ENCODE data around the gene SLC25A21.

SLC25A21 gene

GRCh38 chr14:36852981-36853691, 319.3 kb downstream of the SLC25A21 start:
- Histone ChIP-seq H3K23ac (ENCODE audit: low read length) (no peak overlapping the region), H4K5ac (ENCODE audit: low read length) (no peak overlapping the region), H2BK120ac (ENCODE audit: low read depth, low read length) (no peak overlapping the region), H3K56ac (ENCODE audit: low read length) (no peak overlapping the region), H2AK5ac (ENCODE audit: low read length) (no peak overlapping the region), H3K79me1 (ENCODE audit: low read length) (no peaks in the 10 kb centered on the region), H3K4me2 (ENCODE audit: low read length) (no peak overlapping the region), H3K36me3 (ENCODE audit: control insufficient read depth, insufficient read depth, low read length) (no peaks in the 10 kb centered on the region), H2BK5ac (ENCODE audit: low read length) (no peak overlapping the region), H3K27me3 (ENCODE audit: insufficient read depth, low read length, poor library complexity) (no peaks in the 10 kb centered on the region), H4K8ac (ENCODE audit: low read depth, low read length) (no peak overlapping the region), H2BK15ac (replicated peaks; ENCODE audit: low read depth) (no peak overlapping the region), H3K4ac (ENCODE audit: low read depth, low read length) (no peak overlapping the region), H3K4me1 (ENCODE audit: control insufficient read depth, low read depth, low read length) (no peaks in the 10 kb centered on the region), H3K4me3 (ENCODE audit: low read length) (no peak overlapping the region), H3K79me2 (ENCODE audit: control insufficient read depth, insufficient read depth, low read length) (no peaks in the 10 kb centered on the region), H3K27ac (ENCODE audit: low read depth, low read length) (no peak overlapping the region), H3K18ac (ENCODE audit: low read length) (no peak overlapping the region), H3K9ac (ENCODE audit: low read length) (no peak overlapping the region)
- no CpG with 5 or more reads among the region's 5 CpGs for WGBS (ENCODE audit: extremely low coverage, insufficient coverage, low lambda C conversion rate)
- no peak for DNase-seq

DNA sequence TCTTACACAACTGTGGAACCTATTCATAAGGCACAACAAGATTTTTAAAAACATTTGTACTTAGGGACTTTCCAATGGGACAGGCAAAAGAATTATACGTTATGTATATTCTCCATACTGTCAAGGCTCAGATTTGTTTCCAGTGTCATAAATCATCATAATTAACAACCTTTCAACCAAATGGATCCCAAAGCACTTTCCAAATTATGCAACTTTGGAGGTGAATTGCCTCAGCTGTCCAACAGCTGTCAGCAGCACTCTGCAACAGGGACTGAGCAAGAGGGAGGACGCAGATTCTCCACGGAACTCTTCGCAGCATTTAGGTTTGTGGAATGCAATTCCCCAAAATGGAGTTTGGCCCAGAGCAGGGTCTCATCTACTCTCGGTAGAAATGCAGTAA, 324.2 kb downstream of the SLC25A21 start:
- no peak overlapping the region for H3K4ac ChIP-seq (ENCODE audit: low read depth, low read length)
- no peaks in the 10 kb centered on the region for H3K79me2 ChIP-seq (ENCODE audit: control insufficient read depth, insufficient read depth, low read length)
- no peak overlapping the region for H4K5ac ChIP-seq (ENCODE audit: low read length)
- peaks cover 11% of the 10 kb centered on the region for H3K4me1 ChIP-seq (ENCODE audit: control insufficient read depth, low read depth, low read length)
- no peak overlapping the region for H2BK5ac ChIP-seq (ENCODE audit: low read length)
- no peak overlapping the region for H3K27ac ChIP-seq (ENCODE audit: low read depth, low read length)
- H3K27me3 ChIP-seq (ENCODE audit: insufficient read depth, low read length, poor library complexity) = no peaks in the 10 kb centered on the region
- DNase-seq = no peak
- H3K4me3 ChIP-seq (ENCODE audit: low read length) = no peak overlapping the region
- H3K56ac ChIP-seq (ENCODE audit: low read length) = no peak overlapping the region
- H2BK120ac ChIP-seq (ENCODE audit: low read depth, low read length) = no peak overlapping the region
- no peak overlapping the region for H2BK15ac ChIP-seq (replicated peaks; ENCODE audit: low read depth)
- no peaks in the 10 kb centered on the region for H3K36me3 ChIP-seq (ENCODE audit: control insufficient read depth, insufficient read depth, low read length)
- no peak overlapping the region for H4K8ac ChIP-seq (ENCODE audit: low read depth, low read length)
- no peak overlapping the region for H3K4me2 ChIP-seq (ENCODE audit: low read length)
- no peak overlapping the region for H3K23ac ChIP-seq (ENCODE audit: low read length)
- H3K9ac ChIP-seq (ENCODE audit: low read length) = no peak overlapping the region
- no CpG with 5 or more reads among the region's 5 CpGs for WGBS (ENCODE audit: extremely low coverage, insufficient coverage, low lambda C conversion rate)
- H3K79me1 ChIP-seq (ENCODE audit: low read length) = no peaks in the 10 kb centered on the region
- no peak overlapping the region for H3K18ac ChIP-seq (ENCODE audit: low read length)
- no peak overlapping the region for H2AK5ac ChIP-seq (ENCODE audit: low read length)

DNA sequence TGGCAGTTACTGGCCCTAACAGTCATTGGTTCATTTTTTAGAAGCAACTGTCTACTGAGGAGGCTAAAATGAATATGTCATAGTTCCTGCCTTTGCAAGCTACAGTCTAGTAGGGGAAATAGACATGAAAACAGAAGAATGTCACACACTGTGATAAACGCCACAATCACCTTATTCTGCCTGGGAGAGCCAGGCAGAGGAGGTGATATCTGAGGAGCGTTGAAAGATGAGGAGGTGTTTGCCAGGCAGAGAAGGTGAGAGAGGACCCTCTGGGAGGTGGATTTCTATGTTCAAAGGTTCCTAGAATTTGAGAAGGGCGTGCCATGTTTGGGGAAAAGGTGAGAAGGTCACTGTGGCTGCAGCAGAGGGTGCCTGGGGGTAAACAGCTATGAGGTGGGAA, 325.0 kb downstream of the SLC25A21 start:
- Histone ChIP-seq H2AK5ac (ENCODE audit: low read length) (no peak overlapping the region), H3K4me1 (ENCODE audit: control insufficient read depth, low read depth, low read length) (peaks cover 11% of the 10 kb centered on the region), H3K4me2 (ENCODE audit: low read length) (no peak overlapping the region), H2BK120ac (ENCODE audit: low read depth, low read length) (no peak overlapping the region), H3K4me3 (ENCODE audit: low read length) (no peak overlapping the region), H3K36me3 (ENCODE audit: control insufficient read depth, insufficient read depth, low read length) (no peaks in the 10 kb centered on the region), H4K8ac (ENCODE audit: low read depth, low read length) (no peak overlapping the region), H4K5ac (ENCODE audit: low read length) (no peak overlapping the region), H3K79me1 (ENCODE audit: low read length) (no peaks in the 10 kb centered on the region), H3K4ac (ENCODE audit: low read depth, low read length) (no peak overlapping the region), H2BK5ac (ENCODE audit: low read length) (no peak overlapping the region), H3K56ac (ENCODE audit: low read length) (no peak overlapping the region), H3K18ac (ENCODE audit: low read length) (no peak overlapping the region), H3K27ac (ENCODE audit: low read depth, low read length) (no peak overlapping the region), H2BK15ac (replicated peaks; ENCODE audit: low read depth) (no peak overlapping the region), H3K27me3 (ENCODE audit: insufficient read depth, low read length, poor library complexity) (no peaks in the 10 kb centered on the region), H3K9ac (ENCODE audit: low read length) (no peak overlapping the region), H3K23ac (ENCODE audit: low read length) (no peak overlapping the region), H3K79me2 (ENCODE audit: control insufficient read depth, insufficient read depth, low read length) (no peaks in the 10 kb centered on the region)
- DNase-seq = peak; percentile 27
- no CpG with 5 or more reads among the region's 3 CpGs for WGBS (ENCODE audit: extremely low coverage, insufficient coverage, low lambda C conversion rate)

DNA sequence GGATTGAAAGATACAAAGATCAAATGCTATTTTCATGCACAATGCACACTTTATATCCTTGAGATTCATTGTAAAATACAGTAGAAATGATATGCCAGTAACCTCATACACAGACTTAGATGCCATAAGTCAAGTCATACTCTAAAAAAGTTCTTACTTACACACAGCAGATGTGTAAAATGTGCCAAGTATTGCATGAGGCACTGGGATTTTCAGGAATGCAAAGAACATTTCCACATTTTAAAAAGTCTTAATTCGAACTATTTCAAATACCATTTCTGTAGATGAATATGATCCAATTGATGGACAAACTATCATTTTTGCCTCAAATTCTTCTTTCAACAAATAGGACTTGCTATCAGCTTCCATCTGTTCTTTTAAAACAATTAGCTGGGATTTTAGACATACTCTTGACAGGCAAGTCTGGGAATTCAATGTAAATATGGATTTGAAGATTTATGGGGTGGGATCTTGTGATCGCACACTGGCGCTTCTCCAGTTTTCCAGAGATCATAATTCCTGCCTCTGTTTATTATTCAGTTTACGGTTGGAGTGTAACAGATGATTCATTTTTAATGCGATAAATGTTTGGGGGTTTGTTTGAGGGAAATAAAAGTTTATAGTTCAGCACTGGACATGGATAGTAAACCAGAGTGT, 326.9 kb downstream of the SLC25A21 start:
- Histone ChIP-seq H3K36me3 (ENCODE audit: control insufficient read depth, insufficient read depth, low read length) (no peaks in the 10 kb centered on the region), H4K5ac (ENCODE audit: low read length) (no peak overlapping the region), H4K8ac (ENCODE audit: low read depth, low read length) (no peak overlapping the region), H3K23ac (ENCODE audit: low read length) (no peak overlapping the region), H3K79me2 (ENCODE audit: control insufficient read depth, insufficient read depth, low read length) (no peaks in the 10 kb centered on the region), H3K4me3 (ENCODE audit: low read length) (no peak overlapping the region), H2BK120ac (ENCODE audit: low read depth, low read length) (no peak overlapping the region), H3K18ac (ENCODE audit: low read length) (no peak overlapping the region), H3K79me1 (ENCODE audit: low read length) (no peaks in the 10 kb centered on the region), H3K4ac (ENCODE audit: low read depth, low read length) (no peak overlapping the region), H2BK5ac (ENCODE audit: low read length) (no peak overlapping the region), H2AK5ac (ENCODE audit: low read length) (no peak overlapping the region), H3K4me2 (ENCODE audit: low read length) (no peak overlapping the region), H3K4me1 (ENCODE audit: control insufficient read depth, low read depth, low read length) (peaks cover 11% of the 10 kb centered on the region), H3K56ac (ENCODE audit: low read length) (no peak overlapping the region), H3K9ac (ENCODE audit: low read length) (no peak overlapping the region), H3K27ac (ENCODE audit: low read depth, low read length) (no peak overlapping the region), H3K27me3 (ENCODE audit: insufficient read depth, low read length, poor library complexity) (no peaks in the 10 kb centered on the region), H2BK15ac (replicated peaks; ENCODE audit: low read depth) (no peak overlapping the region)
- 100% methylated on average over 2 of the region's 5 CpGs for WGBS (ENCODE audit: extremely low coverage, insufficient coverage, low lambda C conversion rate)
- no peak for DNase-seq

GRCh38 chr14:36844443-36845195, 327.8 kb downstream of the SLC25A21 start:
- peaks cover 11% of the 10 kb centered on the region for H3K4me1 ChIP-seq (ENCODE audit: control insufficient read depth, low read depth, low read length)
- no peak overlapping the region for H2BK120ac ChIP-seq (ENCODE audit: low read depth, low read length)
- no peak overlapping the region for H2BK15ac ChIP-seq (replicated peaks; ENCODE audit: low read depth)
- H3K36me3 ChIP-seq (ENCODE audit: control insufficient read depth, insufficient read depth, low read length) = no peaks in the 10 kb centered on the region
- H3K9ac ChIP-seq (ENCODE audit: low read length) = no peak overlapping the region
- no peak overlapping the region for H3K56ac ChIP-seq (ENCODE audit: low read length)
- no peaks in the 10 kb centered on the region for H3K79me1 ChIP-seq (ENCODE audit: low read length)
- peak; percentile 50 for DNase-seq
- H3K79me2 ChIP-seq (ENCODE audit: control insufficient read depth, insufficient read depth, low read length) = no peaks in the 10 kb centered on the region
- no peak overlapping the region for H4K5ac ChIP-seq (ENCODE audit: low read length)
- no peak overlapping the region for H3K27ac ChIP-seq (ENCODE audit: low read depth, low read length)
- no peak overlapping the region for H2AK5ac ChIP-seq (ENCODE audit: low read length)
- no peaks in the 10 kb centered on the region for H3K27me3 ChIP-seq (ENCODE audit: insufficient read depth, low read length, poor library complexity)
- H3K4me3 ChIP-seq (ENCODE audit: low read length) = no peak overlapping the region
- no peak overlapping the region for H3K18ac ChIP-seq (ENCODE audit: low read length)
- no CpG with 5 or more reads among the region's 6 CpGs for WGBS (ENCODE audit: extremely low coverage, insufficient coverage, low lambda C conversion rate)
- H4K8ac ChIP-seq (ENCODE audit: low read depth, low read length) = no peak overlapping the region
- H3K4ac ChIP-seq (ENCODE audit: low read depth, low read length) = no peak overlapping the region
- peak overlapping the region; percentile 26 for H2BK5ac ChIP-seq (ENCODE audit: low read length)
- no peak overlapping the region for H3K23ac ChIP-seq (ENCODE audit: low read length)
- no peak overlapping the region for H3K4me2 ChIP-seq (ENCODE audit: low read length)
